Sigmoid colon (tissue), 4 donors: ENCODE results near the gene CAPN10.

Experiments used
- EP300 ChIP-seq, 4 donors: sonication (generic); formaldehyde crosslinking; IDR thresholded peaks; one replicate each; pipeline ENCODE4 v1.6.1; 2017; ENCODE audit warnings: antibody characterized with exemption in 4 of 4
- POLR2A ChIP-seq, 2 donors: fragments of 450-650 bp; IDR thresholded peaks; one replicate each; pipeline ENCODE4 v1.6.1; 2016; ENCODE audit warnings: antibody characterized with exemption in 2 of 2, mild to moderate bottlenecking in 2 of 2, moderate library complexity in 2 of 2
- POLR2AphosphoS5 ChIP-seq, 4 donors: sonication (generic); formaldehyde crosslinking; IDR thresholded peaks; one replicate each; pipeline ENCODE4 v1.6.1; 2017; ENCODE audit warnings: antibody characterized with exemption in 4 of 4
- TF ChIP-seq, protein P1 (sequence below), 4 experiments: fragments of 450-650 bp in 3 of 4; fragments of 200-600 bp in 1 of 4; IDR thresholded peaks; one replicate each; pipeline ENCODE4 v1.5.1; 2016 to 2019; ENCODE audit warnings: antibody characterized with exemption in 4 of 4, mild to moderate bottlenecking in 3 of 4, moderate library complexity in 2 of 4

DNA sequence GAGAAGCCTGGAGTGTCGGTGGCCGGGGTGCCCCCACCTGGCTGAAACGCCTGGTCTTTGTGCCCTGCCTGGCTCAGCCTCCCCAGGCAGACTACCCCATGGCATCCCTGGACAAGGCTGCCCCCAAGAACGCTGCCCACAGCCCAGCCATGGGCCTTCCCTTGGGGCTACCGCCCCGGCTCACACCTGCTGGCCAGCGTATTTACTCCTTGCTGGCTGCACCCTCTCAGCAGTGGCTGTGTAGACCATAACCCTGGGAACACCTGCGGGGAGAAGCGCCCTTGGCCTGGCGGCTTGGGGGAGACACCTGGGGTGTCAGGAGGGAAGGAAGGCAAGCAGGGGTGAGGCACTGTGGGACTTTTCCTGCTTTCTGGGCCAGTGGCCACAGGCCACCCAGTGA is 17.3 kb downstream of the CAPN10 start:
- TF ChIP-seq, protein P1, sequence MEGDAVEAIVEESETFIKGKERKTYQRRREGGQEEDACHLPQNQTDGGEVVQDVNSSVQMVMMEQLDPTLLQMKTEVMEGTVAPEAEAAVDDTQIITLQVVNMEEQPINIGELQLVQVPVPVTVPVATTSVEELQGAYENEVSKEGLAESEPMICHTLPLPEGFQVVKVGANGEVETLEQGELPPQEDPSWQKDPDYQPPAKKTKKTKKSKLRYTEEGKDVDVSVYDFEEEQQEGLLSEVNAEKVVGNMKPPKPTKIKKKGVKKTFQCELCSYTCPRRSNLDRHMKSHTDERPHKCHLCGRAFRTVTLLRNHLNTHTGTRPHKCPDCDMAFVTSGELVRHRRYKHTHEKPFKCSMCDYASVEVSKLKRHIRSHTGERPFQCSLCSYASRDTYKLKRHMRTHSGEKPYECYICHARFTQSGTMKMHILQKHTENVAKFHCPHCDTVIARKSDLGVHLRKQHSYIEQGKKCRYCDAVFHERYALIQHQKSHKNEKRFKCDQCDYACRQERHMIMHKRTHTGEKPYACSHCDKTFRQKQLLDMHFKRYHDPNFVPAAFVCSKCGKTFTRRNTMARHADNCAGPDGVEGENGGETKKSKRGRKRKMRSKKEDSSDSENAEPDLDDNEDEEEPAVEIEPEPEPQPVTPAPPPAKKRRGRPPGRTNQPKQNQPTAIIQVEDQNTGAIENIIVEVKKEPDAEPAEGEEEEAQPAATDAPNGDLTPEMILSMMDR (IDR thresholded peaks at IDR 0.05) = no peak
- no peak for TF ChIP-seq POLR2AphosphoS5 (IDR thresholded peaks at IDR 0.05)
- no peak for TF ChIP-seq POLR2A (IDR thresholded peaks at IDR 0.05)
- no peak for TF ChIP-seq EP300 (IDR thresholded peaks at IDR 0.05)
